T-helper 17 cell (primary cell): ENCODE results near the gene DNASE2. TPM values are rescaled to one million over a fixed set of nuclear protein-coding genes. Genes with fewer than 3 reads are reported as not detected.

Experiments
- ATAC-seq: fragments of 150-1000 bp; cut with Tn5 transposase; 2 replicates; pipeline ENCODE4 v1.10.0; 2021; ENCODE audit warnings: mild to moderate bottlenecking, moderate library complexity
- DNase-seq, 3 donors: peaks; one replicate each; pipeline versions ENCODE4 v3.0.0 to v3.0.0-alpha.2; 2020 to 2021
- H3K9me3 ChIP-seq: one replicate; pipeline ENCODE4 v1.7.0; 2013; ENCODE audit warnings: low read length, mild to moderate bottlenecking; ENCODE audit not compliant: control insufficient read depth, poor library complexity, severe bottlenecking
- H3K27ac Mint-ChIP-seq: one replicate; pipeline ENCODE4 v1.8.0; 2022; ENCODE audit warnings: mild to moderate bottlenecking, moderate library complexity, mixed read lengths
- H3K27me3 Mint-ChIP-seq: one replicate; pipeline ENCODE4 v1.8.0; 2022; ENCODE audit warnings: mixed read lengths
- H3K36me3 Mint-ChIP-seq: one replicate; pipeline ENCODE4 v1.8.0; 2022; ENCODE audit warnings: low read depth, mixed read lengths
- H3K4me1 Mint-ChIP-seq: one replicate; pipeline ENCODE4 v1.8.0; 2022; ENCODE audit warnings: mild to moderate bottlenecking, mixed read lengths
- H3K4me3 Mint-ChIP-seq: one replicate; pipeline ENCODE4 v1.8.0; 2022; ENCODE audit warnings: mild to moderate bottlenecking, moderate library complexity, mixed read lengths
- total RNA-seq, 4 donors: library from RNA in 2 of 4; stranded (reverse) in 2 of 4; gene quantifications; one replicate each; pipeline ENCODE4 v1.2.3 and lab custom pipeline; 2022 to 2026

DNASE2 gene
- total RNA-seq, 2 donors from 2014 or later: 17.8 to 19.8 TPM

DNA sequence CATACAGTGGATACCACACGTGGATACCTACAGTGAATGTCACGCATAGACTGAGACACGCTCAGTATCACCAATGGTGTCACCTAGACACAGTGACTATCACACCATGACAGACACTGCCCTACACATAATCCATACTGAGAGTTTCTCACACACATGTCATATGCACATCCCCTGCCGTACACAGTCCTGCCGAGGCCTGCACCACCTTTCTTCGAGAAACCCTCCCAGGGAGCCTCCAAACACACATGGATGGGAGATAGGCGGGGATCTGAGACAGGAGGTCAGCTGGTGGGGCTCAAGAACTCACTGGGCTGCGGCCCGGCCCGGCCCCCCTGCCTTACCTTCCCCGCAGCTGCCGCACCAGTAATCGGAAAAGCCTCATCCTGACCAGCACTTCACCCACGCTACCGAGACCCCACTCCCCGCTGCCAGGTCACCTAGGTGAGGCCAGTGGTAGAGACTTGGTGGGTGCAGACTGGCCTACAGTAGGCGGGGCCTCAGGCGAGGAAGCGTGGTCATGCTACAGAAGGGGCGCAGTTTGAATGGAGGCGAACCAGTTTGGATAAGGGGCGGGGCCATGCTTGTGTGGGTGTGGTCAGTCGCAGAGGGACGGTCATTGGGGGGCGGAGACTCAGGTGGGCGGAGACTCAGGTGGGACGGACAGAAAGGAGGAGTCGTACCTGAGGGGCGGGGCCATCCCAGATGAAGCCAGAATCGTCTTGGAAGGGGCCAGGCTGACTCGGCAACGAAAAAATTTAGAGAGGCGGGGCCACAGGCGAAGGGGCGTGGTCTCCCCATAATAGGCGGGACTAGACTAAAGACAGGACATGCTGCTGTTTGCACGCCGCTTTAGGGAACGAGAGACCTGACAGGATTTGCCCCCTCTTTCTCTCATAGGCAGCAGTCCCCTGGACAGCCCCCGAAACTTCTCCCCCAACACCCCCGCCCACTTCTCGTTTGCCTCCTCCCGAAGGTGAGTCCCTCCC lies 40.9 kb downstream of the DNASE2 start:
- no peak for DNase-seq
- peak overlapping the region; percentile 78 for H3K4me3 Mint-ChIP-seq
- peak; percentile 24 for ATAC-seq
- H3K27ac Mint-ChIP-seq: peak overlapping the region; percentile 14
- peaks cover 34% of the 10 kb centered on the region for H3K4me1 Mint-ChIP-seq
- no peaks in the 10 kb centered on the region for H3K9me3 ChIP-seq
- H3K36me3 Mint-ChIP-seq: peaks cover 16% of the 10 kb centered on the region
- H3K27me3 Mint-ChIP-seq: peaks cover 77% of the 10 kb centered on the region

DNA sequence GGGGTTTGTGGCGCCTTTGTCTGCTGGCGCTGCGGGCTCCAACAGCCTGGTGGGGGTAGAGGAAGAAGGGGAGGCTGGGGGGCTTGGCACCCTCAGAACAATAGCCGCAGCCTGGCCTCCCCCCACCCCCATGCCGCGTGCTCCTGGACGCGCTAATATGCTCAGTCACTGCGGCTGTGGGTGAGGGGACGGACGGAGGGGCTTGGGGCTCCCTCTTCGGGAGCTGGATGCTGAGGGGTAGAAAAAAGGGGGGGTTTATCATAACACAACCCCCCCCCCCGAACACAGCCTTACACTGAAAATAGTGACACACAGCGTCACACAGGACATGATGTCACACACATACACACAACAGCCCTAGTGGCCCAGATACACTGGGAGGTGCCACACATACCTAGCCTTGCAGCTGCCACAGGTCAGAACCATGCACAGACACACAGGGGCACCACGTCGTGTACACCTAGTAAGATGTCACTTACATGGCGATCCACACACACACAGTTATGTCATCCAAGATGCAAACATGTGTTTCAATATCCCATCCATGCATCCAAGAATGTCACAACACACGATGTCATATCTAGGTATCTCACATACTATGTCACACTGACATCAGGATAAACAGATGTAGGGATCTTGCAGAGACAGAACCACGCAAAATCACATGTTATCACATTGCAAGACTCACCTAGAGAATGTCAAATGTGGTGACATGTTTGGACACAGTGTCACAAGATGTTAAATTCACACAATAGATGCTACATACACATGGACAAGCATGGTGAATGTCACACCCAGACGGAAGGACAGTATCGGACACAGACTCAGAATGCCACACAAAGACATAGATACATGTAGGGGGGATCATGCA lies 42.1 kb downstream of the DNASE2 start:
- peak overlapping the region; percentile 88 for H3K4me3 Mint-ChIP-seq
- H3K9me3 ChIP-seq: no peaks in the 10 kb centered on the region
- DNase-seq: no peak
- H3K36me3 Mint-ChIP-seq: peaks cover 14% of the 10 kb centered on the region
- H3K4me1 Mint-ChIP-seq: peaks cover 35% of the 10 kb centered on the region
- ATAC-seq: peak; percentile 70
- H3K27ac Mint-ChIP-seq: peak overlapping the region; percentile 54
- H3K27me3 Mint-ChIP-seq: peaks cover 79% of the 10 kb centered on the region

DNA sequence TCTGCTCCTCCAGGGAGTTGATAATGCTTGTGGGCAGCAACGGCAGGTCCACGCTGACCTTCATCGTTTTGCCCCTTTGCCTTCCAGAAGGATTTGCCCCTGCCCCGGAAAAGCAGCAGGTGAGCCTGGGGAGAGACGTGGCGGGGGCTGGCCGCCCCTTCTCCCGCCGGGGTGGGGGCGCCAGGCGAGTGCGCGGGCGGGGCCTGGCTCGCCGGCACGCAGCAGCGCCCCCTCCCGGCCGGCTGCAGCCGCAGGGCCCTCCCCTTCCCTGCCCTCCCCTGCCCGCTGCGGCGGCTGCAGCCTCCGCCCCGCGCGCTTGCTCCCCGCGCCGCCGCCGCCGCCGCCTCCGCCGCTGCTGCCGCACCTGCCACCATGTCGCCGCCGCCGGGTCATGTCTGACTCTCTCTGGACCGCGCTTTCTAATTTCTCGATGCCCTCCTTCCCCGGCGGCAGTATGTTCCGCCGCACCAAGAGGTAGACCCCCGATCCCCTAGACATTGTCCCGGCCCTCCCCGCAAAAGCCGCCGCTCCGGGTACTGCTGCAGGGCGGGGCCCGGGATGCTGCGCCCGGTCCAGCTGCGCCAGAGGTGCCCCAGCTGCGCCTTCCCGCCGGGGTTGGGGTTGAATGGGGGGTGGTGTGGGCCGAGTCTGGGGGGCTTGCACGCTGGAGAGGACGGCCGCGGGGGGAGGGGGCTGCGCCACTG lies 42.9 kb downstream of the DNASE2 start, which contains the start of gene MAST1:
TSS of gene MAST1 (plus strand) at position 334 of the 704 bp plus-strand sequence. CDS start at position 392, 58 bp downstream.
- H3K36me3 Mint-ChIP-seq: peaks cover 14% of the 10 kb centered on the region
- H3K4me3 Mint-ChIP-seq: peak within 1 kb of the TSS; percentile 88
- H3K9me3 ChIP-seq: no peaks in the 10 kb centered on the region
- H3K27ac Mint-ChIP-seq: peak within 1 kb of the TSS; percentile 54
- H3K27me3 Mint-ChIP-seq: peaks cover 76% of the 10 kb centered on the region
- peak; percentile 46 to 64 (median 49) for DNase-seq
- ATAC-seq: peak; percentile 75
- H3K4me1 Mint-ChIP-seq: peaks cover 36% of the 10 kb centered on the region

DNA sequence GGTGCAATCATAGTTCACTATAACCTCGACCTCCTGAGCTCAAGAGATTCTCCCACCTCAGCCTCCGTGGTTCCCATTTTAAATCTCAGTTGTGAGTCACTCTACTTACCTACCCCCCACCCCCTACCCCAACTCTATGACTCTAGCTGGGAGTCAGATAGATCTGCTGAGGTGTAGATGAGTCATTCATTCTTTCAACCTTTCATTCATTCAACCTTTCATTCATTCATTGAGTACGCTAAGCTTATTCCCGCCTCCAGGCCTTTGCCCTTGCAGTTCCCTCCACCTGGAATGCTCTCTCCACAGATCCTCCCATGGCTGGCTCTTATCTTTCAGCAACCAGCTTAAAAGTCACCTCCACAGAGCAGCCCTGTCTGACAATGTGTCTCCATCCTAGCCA lies 44.0 kb downstream of the DNASE2 start:
- DNase-seq (no peak), ATAC-seq (no peak)
- no peaks in the 10 kb centered on the region for H3K9me3 ChIP-seq
- Mint-ChIP-seq H3K36me3 (peaks cover 9% of the 10 kb centered on the region), H3K4me1 (peaks cover 37% of the 10 kb centered on the region), H3K4me3 (peak overlapping the region; percentile 50), H3K27me3 (peaks cover 69% of the 10 kb centered on the region), H3K27ac (no peak overlapping the region)

DNA sequence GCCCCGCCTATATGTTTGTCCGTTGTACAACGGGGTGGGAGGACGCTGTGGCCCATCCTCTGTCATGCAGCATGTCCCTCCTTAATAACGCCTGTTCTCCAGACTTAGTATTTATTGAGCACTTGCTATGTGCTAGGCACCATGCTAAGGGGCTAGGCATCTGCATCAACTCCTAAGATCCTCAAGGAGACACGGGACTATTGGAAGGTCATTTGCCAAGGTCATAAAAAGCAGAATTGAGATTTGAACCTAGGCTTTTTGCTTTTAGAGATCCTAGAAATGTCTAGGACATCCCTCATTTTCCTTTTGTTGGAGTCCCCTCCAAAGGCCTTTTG lies 44.8 kb downstream of the DNASE2 start:
- DNase-seq (no peak), ATAC-seq (no peak)
- Mint-ChIP-seq H3K4me3 (peak overlapping the region; percentile 39), H3K27ac (no peak overlapping the region), H3K4me1 (peaks cover 36% of the 10 kb centered on the region), H3K36me3 (peaks cover 5% of the 10 kb centered on the region), H3K27me3 (peaks cover 69% of the 10 kb centered on the region)
- no peaks in the 10 kb centered on the region for H3K9me3 ChIP-seq

DNA sequence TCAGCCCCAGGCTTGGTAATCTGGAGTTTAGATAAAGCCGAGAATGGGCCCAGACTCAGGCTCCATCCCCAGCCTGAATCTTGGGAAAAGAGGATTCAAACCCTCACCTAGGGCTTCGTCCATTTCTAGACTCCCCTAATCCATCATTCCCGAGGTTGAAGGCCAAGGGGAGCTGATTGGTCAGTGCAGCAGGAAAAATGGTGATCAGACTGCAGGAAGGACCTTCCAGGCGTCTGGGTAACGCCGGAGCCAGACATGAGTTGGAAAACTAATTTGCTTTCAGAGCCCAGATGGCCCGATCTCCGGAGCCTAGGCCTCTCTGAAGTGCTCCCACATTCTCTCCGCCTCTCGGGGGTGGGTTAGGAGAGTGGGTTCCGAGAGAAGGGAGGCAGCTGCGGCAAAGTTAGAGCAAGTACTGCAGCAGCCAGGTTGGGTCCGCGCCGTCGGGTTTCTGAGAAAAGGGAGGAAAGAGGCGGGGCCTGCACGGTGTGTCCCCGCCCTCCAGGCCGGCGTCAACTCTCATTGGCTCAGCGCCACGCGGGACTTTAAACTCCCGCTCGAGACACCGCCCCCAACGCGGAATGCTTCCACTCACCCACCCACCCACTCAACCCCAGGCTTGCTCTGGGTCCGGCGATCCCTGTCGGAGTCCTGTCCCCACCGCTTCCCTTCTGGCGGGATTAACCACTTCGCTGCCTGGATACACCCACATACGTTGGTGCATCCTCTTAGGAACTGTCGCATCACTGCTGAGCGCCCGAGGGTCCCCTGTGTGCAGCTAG lies 46.1 kb downstream of the DNASE2 start:
- DNase-seq (no peak), ATAC-seq (no peak)
- Mint-ChIP-seq H3K4me1 (peaks cover 32% of the 10 kb centered on the region), H3K36me3 (peaks cover 5% of the 10 kb centered on the region), H3K27me3 (peaks cover 70% of the 10 kb centered on the region), H3K27ac (no peak overlapping the region), H3K4me3 (peak overlapping the region; percentile 84)
- no peaks in the 10 kb centered on the region for H3K9me3 ChIP-seq

DNA sequence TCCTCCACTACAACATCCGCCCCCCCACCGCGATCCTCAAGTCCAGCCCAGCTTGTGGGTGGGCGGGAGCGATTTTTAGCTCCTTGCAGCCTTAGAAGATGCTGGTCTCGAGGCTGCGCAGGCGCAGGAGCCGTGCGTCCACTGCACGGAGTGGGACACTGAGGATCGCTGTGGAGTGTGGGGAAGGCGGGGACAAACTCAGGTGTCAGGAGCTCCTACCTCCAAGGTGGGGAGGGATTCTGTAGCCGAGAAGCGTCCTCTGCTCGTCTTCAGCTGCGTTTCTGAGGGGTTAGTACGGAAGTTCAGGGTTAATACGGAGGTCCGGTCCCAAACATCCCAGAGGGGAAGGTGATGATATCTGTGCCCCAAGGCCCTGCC lies 46.7 kb downstream of the DNASE2 start, which contains the start of gene RTBDN:
TSS of gene RTBDN (minus strand) at position 14 of the 378 bp plus-strand sequence. CDS start 4,600 bp downstream, outside the sequence.
- no peaks in the 10 kb centered on the region for H3K9me3 ChIP-seq
- Mint-ChIP-seq H3K4me1 (peaks cover 32% of the 10 kb centered on the region), H3K4me3 (peak within 1 kb of the TSS; percentile 84), H3K27ac (no peak within 1 kb of the TSS), H3K27me3 (peaks cover 70% of the 10 kb centered on the region), H3K36me3 (peaks cover 5% of the 10 kb centered on the region)
- ATAC-seq: no peak
- DNase-seq: no peak

DNA sequence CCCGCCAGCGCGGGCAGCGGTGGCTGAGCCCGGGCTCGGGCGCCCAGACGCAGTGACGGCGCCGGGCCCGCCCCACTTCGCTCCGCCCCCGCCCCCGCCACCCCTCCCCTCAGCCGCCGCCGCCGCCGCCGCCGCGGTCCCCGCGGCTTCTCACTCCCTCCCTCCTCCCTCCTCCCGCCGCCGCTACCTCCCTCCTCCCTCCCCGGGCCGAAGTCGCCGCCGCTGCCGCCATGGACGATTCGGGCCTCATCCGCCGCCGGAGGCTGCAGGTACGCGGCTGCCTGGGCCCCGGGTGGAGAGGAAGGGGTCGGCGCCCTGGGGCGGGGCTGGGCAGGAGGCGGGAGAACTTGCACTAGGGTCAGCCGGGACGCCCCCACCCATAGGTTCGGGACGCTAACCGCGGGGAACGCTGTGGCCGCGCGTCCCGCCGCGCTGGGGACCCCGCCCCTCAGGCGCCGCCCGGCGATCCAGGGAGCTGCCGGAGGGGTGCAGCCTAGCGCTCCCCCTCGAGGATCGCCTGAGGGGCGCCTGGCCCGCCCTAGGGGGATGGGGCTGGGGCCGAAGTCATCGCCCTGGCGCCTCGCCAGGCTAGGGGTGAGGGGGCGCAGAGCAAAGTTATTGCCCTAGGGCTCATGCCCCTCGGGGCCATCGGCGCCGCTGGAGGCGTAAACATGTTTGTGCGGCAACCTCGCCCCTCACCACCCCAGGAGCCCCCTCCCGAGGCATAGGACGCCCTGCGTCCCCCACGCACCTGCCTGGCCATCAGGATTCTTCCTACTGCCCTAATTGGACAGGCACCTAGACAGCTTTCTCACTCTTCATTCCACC lies 47.3 kb downstream of the DNASE2 start:
- Mint-ChIP-seq H3K27ac (no peak overlapping the region), H3K36me3 (no peaks in the 10 kb centered on the region), H3K27me3 (peaks cover 70% of the 10 kb centered on the region), H3K4me3 (peak overlapping the region; percentile 84), H3K4me1 (peaks cover 27% of the 10 kb centered on the region)
- ATAC-seq (peak; percentile 19), DNase-seq (peak in 2 of 3 donors; percentile 29 to 44)
- H3K9me3 ChIP-seq: no peaks in the 10 kb centered on the region

DNA sequence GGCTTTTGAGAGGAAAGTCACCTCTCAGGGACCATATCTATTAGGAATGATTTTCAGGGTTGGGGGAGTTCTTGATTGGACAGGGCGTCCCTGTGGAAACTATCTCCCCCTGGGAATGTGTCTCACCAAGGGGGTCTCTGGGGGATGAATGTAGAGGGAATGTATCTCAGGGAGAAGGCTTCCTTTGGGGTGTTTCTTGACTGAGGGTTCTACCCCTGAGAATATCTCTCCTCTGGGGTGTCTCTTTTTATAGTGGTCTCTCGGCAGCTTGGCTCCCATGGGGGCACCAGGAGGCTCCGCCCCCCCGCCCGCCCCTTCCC lies 47.9 kb downstream of the DNASE2 start:
- peaks cover 75% of the 10 kb centered on the region for H3K27me3 Mint-ChIP-seq
- H3K9me3 ChIP-seq: no peaks in the 10 kb centered on the region
- peaks cover 24% of the 10 kb centered on the region for H3K4me1 Mint-ChIP-seq
- ATAC-seq: no peak
- H3K36me3 Mint-ChIP-seq: no peaks in the 10 kb centered on the region
- DNase-seq: no peak
- H3K4me3 Mint-ChIP-seq: peak overlapping the region; percentile 46
- H3K27ac Mint-ChIP-seq: no peak overlapping the region

DNA sequence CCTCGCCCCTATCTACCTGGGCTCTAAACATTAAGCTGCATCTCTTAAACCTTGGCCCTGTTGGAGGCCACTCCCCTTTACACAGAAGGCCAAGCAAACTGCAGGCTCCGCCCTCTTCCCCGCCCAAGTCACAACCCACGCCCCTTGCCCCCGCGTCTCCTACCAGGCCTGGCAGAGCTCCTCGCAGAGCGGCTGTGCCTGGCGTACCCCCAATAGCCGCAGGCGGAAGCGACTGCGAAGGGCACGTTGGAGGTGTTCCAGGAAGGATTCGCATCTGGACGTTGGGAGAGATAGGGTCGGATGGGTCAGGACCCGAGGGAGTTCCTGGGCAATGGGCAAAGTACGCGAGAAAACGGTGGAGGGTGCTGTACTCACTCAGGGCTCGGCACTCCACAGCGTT lies 52.8 kb downstream of the DNASE2 start:
- ATAC-seq (peak; percentile 46), DNase-seq (no peak)
- no peaks in the 10 kb centered on the region for H3K9me3 ChIP-seq
- Mint-ChIP-seq H3K4me1 (peaks cover 16% of the 10 kb centered on the region), H3K36me3 (peaks cover 5% of the 10 kb centered on the region), H3K4me3 (no peak overlapping the region), H3K27ac (no peak overlapping the region), H3K27me3 (peaks cover 70% of the 10 kb centered on the region)

DNA sequence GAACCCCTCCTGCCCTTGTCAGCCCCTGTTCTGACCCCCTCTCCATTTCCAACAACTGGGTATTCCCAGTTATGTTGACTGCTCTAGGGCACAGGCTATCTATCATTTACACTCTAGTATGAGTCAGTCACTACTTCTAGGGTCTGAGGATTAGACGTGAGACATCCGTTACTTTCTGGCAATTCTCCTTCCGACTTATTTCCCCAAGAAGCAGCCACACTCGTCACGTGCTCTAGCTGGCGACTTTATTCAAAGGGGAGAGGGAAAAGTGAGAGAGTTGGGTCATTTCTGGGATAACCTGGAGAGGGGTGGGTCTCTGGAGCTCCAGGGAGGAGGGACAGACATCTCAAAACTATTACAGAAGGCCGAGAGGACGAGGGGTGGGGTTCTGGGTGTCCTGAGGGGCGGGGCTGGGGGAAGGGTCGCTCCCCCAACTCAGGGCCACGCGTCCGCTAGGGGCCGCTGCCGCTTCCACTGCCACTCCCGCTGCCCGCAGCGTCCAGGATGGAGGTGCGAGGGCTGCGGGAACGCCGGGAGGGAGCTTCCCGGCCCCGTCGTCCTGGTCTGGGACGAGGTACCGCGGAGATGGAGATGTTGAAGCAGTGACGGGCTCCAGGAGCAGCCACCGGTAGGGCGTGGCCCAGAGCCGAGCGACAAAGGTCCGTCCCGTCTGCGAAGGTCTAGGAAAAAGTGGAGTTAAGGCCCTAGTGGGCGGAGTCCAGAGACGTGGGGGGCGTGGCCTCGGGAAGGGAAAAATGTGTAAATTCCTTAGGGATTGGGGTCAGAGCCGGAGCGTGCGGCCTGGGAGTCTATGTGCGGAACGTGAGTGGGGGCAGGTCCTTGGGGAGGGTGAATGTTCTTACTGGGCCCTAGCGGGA lies 55.8 kb downstream of the DNASE2 start:
- H3K27ac Mint-ChIP-seq: no peak overlapping the region
- H3K4me1 Mint-ChIP-seq: peaks cover 6% of the 10 kb centered on the region
- H3K9me3 ChIP-seq: no peaks in the 10 kb centered on the region
- H3K4me3 Mint-ChIP-seq: peak overlapping the region; percentile 28
- H3K27me3 Mint-ChIP-seq: peaks cover 50% of the 10 kb centered on the region
- ATAC-seq (peak; percentile 35), DNase-seq (peak in 1 of 3 donors; percentile 18)
- H3K36me3 Mint-ChIP-seq: peaks cover 5% of the 10 kb centered on the region
